WI38 (cell line): Measurements from ENCODE around the gene CCNA1.

ENCODE experiments used
- H3K4me3 ChIP-seq: 2 replicates; pipeline ENCODE4 v1.5.1; 2011; ENCODE audit warnings: low read depth, mild to moderate bottlenecking, control low read depth, low read length
- CTCF ChIP-seq: IDR thresholded peaks from 2 replicates; pipeline ENCODE4 v1.5.1; 2012; ENCODE audit warnings: low read depth, mild to moderate bottlenecking, control low read depth, low read length

Gene CCNA1

DNA sequence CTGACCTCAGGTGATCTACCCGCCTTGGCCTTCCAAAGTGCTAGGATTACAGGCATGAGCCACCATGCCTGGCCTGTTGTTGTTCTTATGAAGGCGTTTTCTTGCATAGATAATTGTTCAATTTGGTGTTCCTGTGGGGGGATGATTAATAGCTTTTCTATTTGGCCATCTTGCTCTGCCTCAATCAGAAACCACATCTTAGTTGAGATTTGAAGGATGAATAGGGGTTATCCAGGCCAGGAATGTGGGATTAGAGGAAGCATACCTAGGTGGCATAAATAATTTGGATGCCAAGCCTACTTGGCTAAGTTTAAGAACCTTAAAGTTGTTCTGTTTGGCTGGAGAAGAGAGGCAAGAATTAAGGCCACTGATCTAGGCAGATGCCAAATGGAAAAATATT is 44.4 kb downstream of the CCNA1 start:
- TF ChIP-seq CTCF: no peak
- H3K4me3 ChIP-seq: no peak overlapping the region

- H3K4me3 ChIP-seq: no peak overlapping the region
- TF ChIP-seq CTCF: no peak
These were observed 48.6 kb downstream of the CCNA1 start for GRCh38 chr13:36480726-36481427.

- no peak overlapping the region for H3K4me3 ChIP-seq
- no peak for TF ChIP-seq CTCF
These were observed 57.8 kb downstream of the CCNA1 start for GRCh38 chr13:36490055-36490454.
